Omental fat pad (tissue), 4 donors: ENCODE results near the gene TDRD9. TPM values are rescaled to one million over a fixed set of nuclear protein-coding genes. Genes with fewer than 3 reads are reported as not detected.
"Not testable (repeated sequence)": the region's sequence is repeated elsewhere in the genome, so short reads cannot be mapped to it uniquely, and the experiment has no call there.

Source experiments
- ATAC-seq: fragments of 150-250 bp; one replicate; pipeline ENCODE4 v1.9.1; 2016; ENCODE audit warnings: mild to moderate bottlenecking, moderate library complexity; ENCODE audit not compliant: low FRiP score
- DNase-seq: peaks from one replicate; pipeline ENCODE4 v3.0.0-alpha.2; 2019; ENCODE audit warnings: low spot score
- CTCF ChIP-seq, 3 donors: fragments of 450-650 bp; IDR thresholded peaks; one replicate each; pipeline ENCODE4 v1.5.1; 2016 to 2017; ENCODE audit warnings: antibody characterized with exemption in 3 of 3, mild to moderate bottlenecking in 3 of 3, moderate library complexity in 2 of 3
- total RNA-seq, 4 donors: library from RNA; depleted of rRNA; stranded (reverse); fragments of >200 nt; gene quantifications; one replicate each; pipeline ENCODE4 v1.1.0, GENCODE V29; 2016

TDRD9 gene
- total RNA-seq, 4 donors from 2014 or later: 0.28 to 8.0 (median 1.1) TPM

GRCh38 chr14:103961928-103962578 lies 33.8 kb downstream of the TDRD9 start:
- ATAC-seq: no peak
- no peak for TF ChIP-seq CTCF (IDR thresholded peaks at IDR 0.05)
- DNase-seq: no peak

- DNase-seq (no peak), ATAC-seq (no peak)
- no peak for TF ChIP-seq CTCF (IDR thresholded peaks at IDR 0.05)
Measured at GRCh38 chr14:103966631-103967030, 38.4 kb downstream of the TDRD9 start.

GRCh38 chr14:103969961-103970360 lies 41.7 kb downstream of the TDRD9 start:
- no peak for TF ChIP-seq CTCF (IDR thresholded peaks at IDR 0.05)
- DNase-seq: no peak
- ATAC-seq: no peak

GRCh38 chr14:103973354-103973753 lies 45.1 kb downstream of the TDRD9 start:
- no peak for TF ChIP-seq CTCF (IDR thresholded peaks at IDR 0.05)
- DNase-seq: no peak
- ATAC-seq: no peak

- no peak for TF ChIP-seq CTCF (IDR thresholded peaks at IDR 0.05)
- DNase-seq (no peak), ATAC-seq (no peak)
Measured at GRCh38 chr14:103974575-103974974, 46.3 kb downstream of the TDRD9 start.

- not testable (repeated sequence) for DNase-seq, ATAC-seq
Measured at GRCh38 chr14:103980623-103981238, 52.5 kb downstream of the TDRD9 start.

GRCh38 chr14:103984196-103984595 lies 55.9 kb downstream of the TDRD9 start:
- no peak for ATAC-seq
- no peak for DNase-seq
- TF ChIP-seq CTCF (IDR thresholded peaks at IDR 0.05): no peak
